Measurements from ENCODE around the gene WDR31.

The WDR31 gene

DNA sequence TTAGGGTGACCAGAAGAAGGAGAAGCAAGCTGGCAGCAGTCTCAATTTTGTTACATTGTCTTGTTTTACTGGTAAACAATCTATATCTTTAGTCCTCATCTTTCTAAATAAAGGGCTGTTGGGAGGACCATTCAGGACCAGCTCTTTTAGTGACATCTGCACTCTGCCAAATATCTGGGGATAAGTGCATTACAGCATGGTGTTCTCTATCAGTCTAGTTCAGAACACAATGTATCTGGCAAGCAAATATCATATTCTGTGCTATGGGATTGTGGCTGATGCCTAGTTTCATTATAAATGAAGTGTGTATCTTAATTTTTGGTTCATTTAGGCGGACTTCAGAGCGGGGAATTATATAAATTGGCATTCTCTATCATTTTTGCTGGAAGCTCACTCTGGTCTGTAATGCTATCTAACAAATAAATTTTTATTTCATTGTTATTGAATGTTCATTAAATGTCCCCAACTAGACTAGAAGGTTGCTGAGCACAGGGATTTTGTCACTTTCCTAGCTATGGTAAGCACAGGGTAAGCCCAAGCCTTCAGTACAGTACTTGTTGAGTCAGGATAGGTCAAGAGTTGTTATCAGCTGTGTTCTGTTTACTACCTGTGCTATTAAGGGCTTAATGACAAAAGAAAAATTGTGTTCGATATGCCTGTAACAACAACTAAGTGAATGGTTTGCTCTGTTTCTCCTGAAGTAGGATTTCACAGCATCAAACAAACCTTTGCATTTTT, 11.9 kb downstream of the WDR31 start:
- no peak overlapping the region for H3K4me3 ChIP-seq (ENCODE audit: low read length)
- TF ChIP-seq, protein P1, sequence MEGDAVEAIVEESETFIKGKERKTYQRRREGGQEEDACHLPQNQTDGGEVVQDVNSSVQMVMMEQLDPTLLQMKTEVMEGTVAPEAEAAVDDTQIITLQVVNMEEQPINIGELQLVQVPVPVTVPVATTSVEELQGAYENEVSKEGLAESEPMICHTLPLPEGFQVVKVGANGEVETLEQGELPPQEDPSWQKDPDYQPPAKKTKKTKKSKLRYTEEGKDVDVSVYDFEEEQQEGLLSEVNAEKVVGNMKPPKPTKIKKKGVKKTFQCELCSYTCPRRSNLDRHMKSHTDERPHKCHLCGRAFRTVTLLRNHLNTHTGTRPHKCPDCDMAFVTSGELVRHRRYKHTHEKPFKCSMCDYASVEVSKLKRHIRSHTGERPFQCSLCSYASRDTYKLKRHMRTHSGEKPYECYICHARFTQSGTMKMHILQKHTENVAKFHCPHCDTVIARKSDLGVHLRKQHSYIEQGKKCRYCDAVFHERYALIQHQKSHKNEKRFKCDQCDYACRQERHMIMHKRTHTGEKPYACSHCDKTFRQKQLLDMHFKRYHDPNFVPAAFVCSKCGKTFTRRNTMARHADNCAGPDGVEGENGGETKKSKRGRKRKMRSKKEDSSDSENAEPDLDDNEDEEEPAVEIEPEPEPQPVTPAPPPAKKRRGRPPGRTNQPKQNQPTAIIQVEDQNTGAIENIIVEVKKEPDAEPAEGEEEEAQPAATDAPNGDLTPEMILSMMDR (conservative IDR thresholded peaks at IDR 0.05; ENCODE audit: low read depth, low read length), result no peak
- no peak for DNase-seq (ENCODE audit: low read depth)

DNA sequence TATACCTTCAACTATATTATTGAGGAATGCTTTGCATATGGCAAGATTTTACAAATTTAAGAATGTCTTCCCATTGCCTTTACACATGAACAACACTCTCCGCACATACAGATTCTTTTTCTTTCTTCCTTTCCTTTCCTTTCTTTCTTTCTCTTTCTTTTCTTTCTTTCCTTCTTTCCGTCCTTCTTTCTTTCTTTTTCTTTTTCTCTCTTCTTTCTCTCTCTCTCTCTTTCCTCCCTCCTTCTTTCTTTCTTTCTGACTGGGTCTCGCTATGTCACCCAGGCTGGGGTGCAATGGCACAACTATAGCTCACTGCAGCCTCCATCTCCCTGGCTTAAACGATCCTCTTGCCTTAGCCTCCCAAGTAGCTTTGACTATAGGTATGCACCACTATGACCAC, 13.8 kb downstream of the WDR31 start:
- TF ChIP-seq, protein P1 (conservative IDR thresholded peaks at IDR 0.05; ENCODE audit: low read depth, low read length), result no peak
- no peak for DNase-seq (ENCODE audit: low read depth)
- no peak overlapping the region for H3K4me3 ChIP-seq (ENCODE audit: low read length)

DNA sequence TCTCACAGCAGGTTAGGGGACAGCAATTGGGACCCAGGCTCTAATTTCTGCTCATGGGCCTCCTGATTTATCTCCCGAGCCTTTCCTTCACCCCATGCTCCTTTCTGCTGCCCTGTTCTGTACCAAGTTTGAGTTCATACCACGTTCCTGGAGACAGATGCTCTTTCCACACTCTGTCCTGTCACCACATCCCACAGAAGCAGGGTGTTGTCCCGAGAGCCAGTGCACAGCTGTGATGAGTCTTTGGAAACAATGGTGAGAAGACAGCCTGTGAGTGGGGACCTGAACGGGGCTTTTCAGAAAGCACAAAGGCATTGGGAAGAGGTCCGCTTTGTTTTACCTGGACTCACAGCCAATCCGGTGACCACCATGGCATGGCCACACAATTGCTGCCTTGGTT, 17.4 kb downstream of the WDR31 start:
- TF ChIP-seq, protein P1 (conservative IDR thresholded peaks at IDR 0.05; ENCODE audit: low read depth, low read length), result no peak
- DNase-seq (ENCODE audit: low read depth), result no peak
- H3K4me3 ChIP-seq (ENCODE audit: low read length), result no peak overlapping the region

DNA sequence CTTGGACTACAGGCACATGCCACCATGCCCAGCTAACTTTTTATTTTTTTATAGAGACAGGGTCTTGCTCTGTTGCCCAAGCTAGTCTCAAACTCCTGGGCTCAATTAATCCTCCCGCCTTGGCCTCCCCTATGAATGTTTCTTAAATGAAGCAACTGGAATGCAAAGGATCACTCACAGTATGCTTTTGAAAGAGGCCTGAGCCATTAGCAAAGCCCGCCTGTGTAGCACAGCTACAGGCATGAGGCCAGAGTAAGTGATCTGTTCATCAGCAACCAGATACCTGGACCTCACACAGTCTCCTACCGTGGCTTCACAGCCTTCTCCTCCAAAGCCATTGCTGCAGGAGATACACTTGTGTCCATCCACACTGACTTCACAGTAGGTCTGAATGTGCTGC, 20.0 kb downstream of the WDR31 start:
- TF ChIP-seq, protein P1 (conservative IDR thresholded peaks at IDR 0.05; ENCODE audit: low read depth, low read length), result no peak

DNA sequence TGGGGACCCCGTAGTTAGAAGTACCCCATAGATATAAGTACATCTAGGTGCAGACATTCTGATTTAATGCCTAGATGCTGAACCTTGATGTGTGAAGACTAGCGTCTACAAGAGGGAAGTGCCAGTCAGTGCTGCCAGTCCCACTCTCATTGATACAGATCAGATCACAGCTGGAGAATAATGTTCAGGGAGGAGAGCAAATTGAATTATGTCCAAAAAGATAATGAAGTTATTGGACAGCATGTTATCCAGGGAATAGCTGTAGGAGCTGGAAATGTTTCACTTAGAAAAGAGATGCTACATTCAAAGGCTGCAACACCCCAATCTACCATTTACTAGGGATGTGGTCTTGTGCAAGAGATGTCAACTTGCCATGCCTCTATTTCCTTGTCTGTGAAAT, 21.0 kb downstream of the WDR31 start:
- TF ChIP-seq, protein P1 (conservative IDR thresholded peaks at IDR 0.05; ENCODE audit: low read depth, low read length), result no peak
- no peak for DNase-seq (ENCODE audit: low read depth)
- H3K4me3 ChIP-seq (ENCODE audit: low read length), result no peak overlapping the region

More for the DNA sequence above, 20.0 kb downstream of the WDR31 start:
- H3K4me3 ChIP-seq (ENCODE audit: low read length), result no peak overlapping the region
- DNase-seq (ENCODE audit: low read depth), result no peak

DNA sequence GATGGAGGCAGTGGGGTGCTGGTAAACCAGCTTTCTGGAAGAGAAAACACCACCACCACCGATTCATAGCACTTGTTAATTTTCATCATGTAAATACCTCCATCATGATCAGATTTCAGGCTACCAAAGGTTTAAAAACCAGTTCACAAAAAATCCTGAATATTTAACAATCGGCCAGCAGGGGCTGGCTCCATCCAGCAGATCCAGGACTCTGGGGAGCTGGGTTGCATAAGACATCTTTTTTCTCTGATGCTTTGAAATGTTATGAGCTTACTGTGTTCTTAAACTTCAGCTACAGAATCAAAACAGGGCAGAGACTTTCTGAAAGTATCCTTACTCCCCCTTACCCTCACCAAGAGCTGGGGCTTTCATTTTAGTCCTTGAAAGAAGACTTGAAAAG, 22.3 kb downstream of the WDR31 start:
- no peak for DNase-seq (ENCODE audit: low read depth)
- no peak overlapping the region for H3K4me3 ChIP-seq (ENCODE audit: low read length)
- TF ChIP-seq, protein P1 (conservative IDR thresholded peaks at IDR 0.05; ENCODE audit: low read depth, low read length), result peak; percentile 20

DNA sequence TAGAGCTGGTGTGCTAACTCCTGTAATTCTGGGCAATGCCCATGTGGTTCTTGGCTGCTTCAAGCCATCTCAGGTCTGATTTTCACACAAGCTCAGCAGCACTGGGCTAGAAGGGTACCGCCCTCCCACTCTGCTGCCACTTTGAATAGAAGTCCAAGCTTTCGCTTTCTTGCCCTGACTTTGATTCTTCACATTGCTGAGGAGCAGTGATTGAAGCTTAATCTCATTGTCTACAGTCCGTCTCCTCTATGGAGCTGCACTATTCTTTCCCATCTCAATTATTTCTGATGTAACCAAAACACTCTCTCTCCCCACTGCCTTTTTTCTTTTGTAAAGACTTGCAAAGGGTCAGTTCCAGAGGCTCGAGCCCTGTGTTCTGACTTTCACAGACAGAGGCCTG, 24.0 kb downstream of the WDR31 start:
- TF ChIP-seq, protein P1 (conservative IDR thresholded peaks at IDR 0.05; ENCODE audit: low read depth, low read length), result no peak
- DNase-seq (ENCODE audit: low read depth), result no peak

More for the DNA sequence above, 24.0 kb downstream of the WDR31 start:
- H3K4me3 ChIP-seq (ENCODE audit: low read length), result no peak overlapping the region

All from retinal pigment epithelial cell (primary cell).